Kidney epithelial cell (primary cell): Measurements from ENCODE around the gene RBBP9. TPM values are rescaled to one million over a fixed set of nuclear protein-coding genes. Genes with fewer than 3 reads are reported as not detected.
"Not testable (repeated sequence)": the region's sequence is repeated elsewhere in the genome, so short reads cannot be mapped to it uniquely, and the experiment has no call there.

Source experiments
- DNase-seq: peaks from one replicate; pipeline ENCODE4 v3.0.0-alpha.2; 2010; ENCODE audit warnings: low read depth
- H3K27me3 ChIP-seq: 2 replicates; pipeline ENCODE4 v1.6.0; 2011; ENCODE audit warnings: low read length; ENCODE audit not compliant: control insufficient read depth, insufficient read depth
- H3K36me3 ChIP-seq: 2 replicates; pipeline ENCODE4 v1.5.1; 2011; ENCODE audit warnings: low read length; ENCODE audit not compliant: control insufficient read depth, insufficient read depth
- H3K4me3 ChIP-seq: 2 replicates; pipeline ENCODE4 v1.5.1; 2011; ENCODE audit warnings: low read depth, mild to moderate bottlenecking, control low read depth, low read length
- CTCF ChIP-seq: IDR thresholded peaks from 2 replicates; pipeline ENCODE4 v1.5.1; 2011; ENCODE audit warnings: mild to moderate bottlenecking, moderate library complexity, low read length, control low read depth, inconsistent platforms; ENCODE audit not compliant: insufficient read depth, poor library complexity, severe bottlenecking
- total RNA-seq: library from RNA; depleted of rRNA; stranded (reverse); fragments of >200 nt; gene quantifications from 2 replicates; pipeline ENCODE4 v1.2.3, GENCODE V29; 2015

Gene RBBP9
- total RNA-seq, 1 donor from 2014 or later: 25.7 TPM

- peaks cover 1% of the 10 kb centered on the region for H3K36me3 ChIP-seq
- DNase-seq: no peak
These were observed 30.3 kb upstream of the RBBP9 start for GRCh38 chr20:18527339-18527738.

GRCh38 chr20:18526761-18527160 lies 29.7 kb upstream of the RBBP9 start:
- not testable (repeated sequence) for DNase-seq, H3K27me3 ChIP-seq, H3K4me3 ChIP-seq, H3K36me3 ChIP-seq

More at GRCh38 chr20:18527339-18527738, 30.3 kb upstream of the RBBP9 start:
- no peak for TF ChIP-seq CTCF
- Histone ChIP-seq H3K27me3 (no peaks in the 10 kb centered on the region), H3K4me3 (no peak overlapping the region)

- H3K4me3 ChIP-seq: no peak overlapping the region
- H3K36me3 ChIP-seq: peaks cover 1% of the 10 kb centered on the region
- DNase-seq: no peak
- TF ChIP-seq CTCF: no peak
- H3K27me3 ChIP-seq: no peaks in the 10 kb centered on the region
These were observed 27.6 kb upstream of the RBBP9 start for GRCh38 chr20:18524646-18525045.

- no peak for TF ChIP-seq CTCF
- no peak overlapping the region for H3K4me3 ChIP-seq
- no peak for DNase-seq
- no peaks in the 10 kb centered on the region for H3K27me3 ChIP-seq
- H3K36me3 ChIP-seq: peaks cover 1% of the 10 kb centered on the region
These were observed 26.0 kb upstream of the RBBP9 start for GRCh38 chr20:18523066-18523465.

- not testable (repeated sequence) for DNase-seq, H3K4me3 ChIP-seq, H3K36me3 ChIP-seq, H3K27me3 ChIP-seq
These were observed 25.0 kb upstream of the RBBP9 start for GRCh38 chr20:18522066-18522465.

- H3K4me3 ChIP-seq: no peak overlapping the region
- H3K27me3 ChIP-seq: no peaks in the 10 kb centered on the region
- H3K36me3 ChIP-seq: peaks cover 2% of the 10 kb centered on the region
- TF ChIP-seq CTCF: no peak
- no peak for DNase-seq
These were observed 18.9 kb upstream of the RBBP9 start for GRCh38 chr20:18515973-18516372.

GRCh38 chr20:18514127-18514526 lies 17.1 kb upstream of the RBBP9 start:
- no peak for DNase-seq
- Histone ChIP-seq H3K27me3 (no peaks in the 10 kb centered on the region), H3K36me3 (peaks cover 2% of the 10 kb centered on the region), H3K4me3 (no peak overlapping the region)
- TF ChIP-seq CTCF: no peak
